Vagina (tissue), 2 donors: ENCODE measurements around the gene NMT1. TPM values are rescaled to one million over a fixed set of nuclear protein-coding genes. Genes with fewer than 3 reads are reported as not detected.
"Not testable (repeated sequence)": the region's sequence is repeated elsewhere in the genome, so short reads cannot be mapped to it uniquely, and the experiment has no call there.

Experiments used
- DNase-seq, 2 donors: peaks; one replicate each; pipeline ENCODE4 v3.0.0-alpha.2; 2017; ENCODE audit errors: extremely low spot score in 2 of 2
- H3K27ac ChIP-seq: fragments of 200-600 bp; sonication (generic); one replicate; pipeline ENCODE4 v1.5.1; 2019
- H3K27me3 ChIP-seq: fragments of 200-600 bp; sonication (generic); one replicate; pipeline ENCODE4 v1.5.1; 2019
- H3K36me3 ChIP-seq, 2 donors: fragments of 200-600 bp; sonication (generic); one replicate each; pipeline ENCODE4 v1.5.1; 2017 to 2019
- H3K4me1 ChIP-seq: fragments of 200-600 bp; sonication (generic); one replicate; pipeline ENCODE4 v1.5.1; 2019
- H3K4me3 ChIP-seq, 2 donors: fragments of 200-600 bp; sonication (generic); 1 replicate in 1 of 2; 2 replicates in 1 of 2; pipeline ENCODE4 v1.5.1; 2016 to 2019
- H3K9me3 ChIP-seq: fragments of 200-600 bp; sonication (generic); one replicate; pipeline ENCODE4 v1.5.1; 2019
- POLR2A ChIP-seq, 2 donors: fragments of 450-650 bp; IDR thresholded peaks; one replicate each; pipeline ENCODE4 v1.6.1; 2017; ENCODE audit warnings: antibody characterized with exemption in 2 of 2, mild to moderate bottlenecking in 2 of 2, moderate library complexity in 2 of 2
- POLR2AphosphoS5 ChIP-seq, 2 donors: sonication (generic); formaldehyde crosslinking; IDR thresholded peaks; one replicate each; pipeline ENCODE4 v1.9.0; 2017; ENCODE audit warnings: antibody characterized with exemption in 2 of 2, mild to moderate bottlenecking in 2 of 2, low read depth in 1 of 2; ENCODE audit not compliant: insufficient read depth in 1 of 2
- intact Hi-C: fragments of 100-400 bp; cut with DNase I; formaldehyde crosslinking; loops from one replicate; pipeline ENCODE4 v1.15.1; 2023
- total RNA-seq: library from RNA; depleted of rRNA; stranded (reverse); fragments of >200 nt; gene quantifications from one replicate; pipeline ENCODE4 v1.2.3, GENCODE V29; 2016
- TF ChIP-seq, protein P1 (sequence below), 3 experiments: fragments of 450-650 bp in 2 of 3; fragments of 200-600 bp in 1 of 3; sonication (generic) in 1 of 3; IDR thresholded peaks; one replicate each; pipeline ENCODE4 v1.5.1; 2017 to 2019; ENCODE audit warnings: antibody characterized with exemption in 3 of 3, mild to moderate bottlenecking in 2 of 3, moderate library complexity in 2 of 3

NMT1 gene
- total RNA-seq, 1 donor from 2014 or later, result 49.4 TPM

DNA sequence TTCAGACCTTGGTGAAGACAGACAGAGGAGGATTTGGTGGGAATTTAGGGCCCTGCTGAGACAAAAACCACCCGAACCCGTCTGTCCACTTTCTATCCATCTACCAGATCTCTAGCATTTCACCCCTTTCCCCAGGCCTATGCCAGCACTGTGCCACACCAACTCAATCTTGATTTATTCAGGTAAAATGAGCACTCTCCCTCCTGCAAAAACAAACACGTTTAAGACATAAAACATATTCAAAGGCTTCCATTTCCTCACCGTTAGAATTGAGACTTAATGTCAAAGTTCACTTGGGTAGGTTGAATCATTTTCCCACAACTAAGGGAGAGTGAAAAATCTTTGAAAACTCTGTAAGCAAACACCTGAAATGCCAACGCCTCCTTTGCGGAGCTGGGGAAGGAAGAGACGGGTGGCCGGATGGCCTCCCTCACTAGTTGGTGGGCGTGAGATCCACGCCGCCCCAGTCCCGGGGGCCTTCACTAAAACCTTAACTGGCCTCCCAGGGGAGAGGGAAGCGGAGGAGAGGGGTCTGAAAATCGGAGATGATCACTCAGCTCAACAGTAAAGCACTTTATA lies 10.5 kb upstream of the NMT1 start:
- Histone ChIP-seq H3K9me3 (no peaks in the 10 kb centered on the region), H3K27me3 (no peaks in the 10 kb centered on the region), H3K27ac (peak overlapping the region; percentile 95), H3K36me3 (no peaks in the 10 kb centered on the region), H3K4me3 (peak overlapping the region; percentile 69 to 73), H3K4me1 (peaks cover 45% of the 10 kb centered on the region)
- TF ChIP-seq POLR2AphosphoS5 (IDR thresholded peaks at IDR 0.05; ENCODE audit: insufficient read depth in 1 of 2, low read depth in 1 of 2) (no peak), POLR2A (IDR thresholded peaks at IDR 0.05) (no peak)
- TF ChIP-seq, protein P1, sequence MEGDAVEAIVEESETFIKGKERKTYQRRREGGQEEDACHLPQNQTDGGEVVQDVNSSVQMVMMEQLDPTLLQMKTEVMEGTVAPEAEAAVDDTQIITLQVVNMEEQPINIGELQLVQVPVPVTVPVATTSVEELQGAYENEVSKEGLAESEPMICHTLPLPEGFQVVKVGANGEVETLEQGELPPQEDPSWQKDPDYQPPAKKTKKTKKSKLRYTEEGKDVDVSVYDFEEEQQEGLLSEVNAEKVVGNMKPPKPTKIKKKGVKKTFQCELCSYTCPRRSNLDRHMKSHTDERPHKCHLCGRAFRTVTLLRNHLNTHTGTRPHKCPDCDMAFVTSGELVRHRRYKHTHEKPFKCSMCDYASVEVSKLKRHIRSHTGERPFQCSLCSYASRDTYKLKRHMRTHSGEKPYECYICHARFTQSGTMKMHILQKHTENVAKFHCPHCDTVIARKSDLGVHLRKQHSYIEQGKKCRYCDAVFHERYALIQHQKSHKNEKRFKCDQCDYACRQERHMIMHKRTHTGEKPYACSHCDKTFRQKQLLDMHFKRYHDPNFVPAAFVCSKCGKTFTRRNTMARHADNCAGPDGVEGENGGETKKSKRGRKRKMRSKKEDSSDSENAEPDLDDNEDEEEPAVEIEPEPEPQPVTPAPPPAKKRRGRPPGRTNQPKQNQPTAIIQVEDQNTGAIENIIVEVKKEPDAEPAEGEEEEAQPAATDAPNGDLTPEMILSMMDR (IDR thresholded peaks at IDR 0.05), result no peak
- DNase-seq, result no peak
- intact Hi-C loops, result loop anchor here (5.0 kb wide), 1 partner anchor 47 kb away; no protein-coding TSS in a partner anchor

DNA sequence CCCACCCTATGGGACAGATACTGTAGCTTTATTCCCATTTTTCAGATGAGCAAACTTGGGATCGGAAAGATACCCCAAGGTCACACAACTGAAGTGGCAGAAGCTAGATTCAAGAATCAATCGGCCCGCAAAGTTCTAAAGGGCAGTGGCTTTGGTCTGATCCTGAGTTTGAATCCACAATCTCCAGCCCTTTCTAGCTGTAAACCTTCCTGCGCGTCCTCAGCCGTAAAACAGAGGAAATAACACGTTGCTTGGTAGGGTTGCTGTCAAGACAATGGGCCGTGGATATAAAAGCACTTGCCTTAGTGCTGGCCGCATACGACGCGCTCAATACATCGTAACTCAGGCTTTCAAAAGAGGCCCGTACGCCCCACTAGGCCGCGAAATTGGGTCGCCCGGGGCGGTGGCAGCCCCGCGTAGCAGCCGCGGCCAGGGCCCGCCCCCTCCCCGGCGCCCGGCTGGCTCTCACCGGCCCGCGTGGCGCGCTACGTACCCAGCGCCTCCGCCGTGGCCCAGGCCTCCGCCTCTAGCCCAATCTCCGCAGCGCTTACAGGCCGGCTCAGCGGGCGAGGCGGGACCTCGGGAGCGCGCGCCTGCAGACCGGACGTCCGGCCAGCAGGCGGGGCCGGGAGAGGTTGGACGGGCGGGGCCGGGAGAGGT lies 9.9 kb upstream of the NMT1 start, which contains the start of gene DCAKD:
Gene DCAKD, minus strand, starts transcription at position 573 of the 660 bp plus-strand sequence. CDS start 16,747 bp downstream, outside the sequence.
- peaks cover 39% of the 10 kb centered on the region for H3K4me1 ChIP-seq
- intact Hi-C loops, result loop anchor here (5.0 kb wide), 1 partner anchor 46 kb away; no protein-coding TSS in a partner anchor
- TF ChIP-seq POLR2A (IDR thresholded peaks at IDR 0.05) (peak in 1 of 2 donors; percentile 74), POLR2AphosphoS5 (IDR thresholded peaks at IDR 0.05; ENCODE audit: insufficient read depth in 1 of 2, low read depth in 1 of 2) (peak in 1 of 2 donors; percentile 49)
- TF ChIP-seq, protein P1 (IDR thresholded peaks at IDR 0.05), result no peak
- no peaks in the 10 kb centered on the region for H3K9me3 ChIP-seq
- H3K4me3 ChIP-seq, result peak within 1 kb of the TSS; percentile 69 to 73
- H3K27me3 ChIP-seq, result no peaks in the 10 kb centered on the region
- DNase-seq, result no peak
- peak within 1 kb of the TSS; percentile 95 for H3K27ac ChIP-seq
- no peaks in the 10 kb centered on the region for H3K36me3 ChIP-seq

DNA sequence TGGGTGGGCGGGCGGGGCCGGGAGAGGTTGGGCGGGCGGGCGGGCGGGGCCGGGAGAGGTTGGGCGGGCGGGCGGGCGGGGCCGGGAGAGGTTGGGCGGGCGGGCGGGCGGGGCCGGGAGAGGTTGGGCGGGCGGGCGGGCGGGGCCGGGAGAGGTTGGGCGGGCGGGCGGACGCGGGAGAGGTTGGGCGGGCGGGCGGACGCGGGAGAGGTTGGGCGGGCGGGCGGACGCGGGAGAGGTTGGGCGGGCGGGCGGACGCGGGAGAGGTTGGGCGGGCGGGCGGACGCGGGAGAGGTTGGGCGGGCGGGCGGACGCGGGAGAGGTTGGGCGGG lies 9.4 kb upstream of the NMT1 start:
- H3K27me3 ChIP-seq, H3K36me3 ChIP-seq, H3K9me3 ChIP-seq, DNase-seq: not testable (repeated sequence)
- intact Hi-C loops, result loop anchor here (5.0 kb wide), 1 partner anchor 46 kb away; no protein-coding TSS in a partner anchor
- H3K4me1 ChIP-seq, result peaks cover 34% of the 10 kb centered on the region
- H3K27ac ChIP-seq, result peak overlapping the region; percentile 91
- peak overlapping the region; percentile 54 to 64 for H3K4me3 ChIP-seq

DNA sequence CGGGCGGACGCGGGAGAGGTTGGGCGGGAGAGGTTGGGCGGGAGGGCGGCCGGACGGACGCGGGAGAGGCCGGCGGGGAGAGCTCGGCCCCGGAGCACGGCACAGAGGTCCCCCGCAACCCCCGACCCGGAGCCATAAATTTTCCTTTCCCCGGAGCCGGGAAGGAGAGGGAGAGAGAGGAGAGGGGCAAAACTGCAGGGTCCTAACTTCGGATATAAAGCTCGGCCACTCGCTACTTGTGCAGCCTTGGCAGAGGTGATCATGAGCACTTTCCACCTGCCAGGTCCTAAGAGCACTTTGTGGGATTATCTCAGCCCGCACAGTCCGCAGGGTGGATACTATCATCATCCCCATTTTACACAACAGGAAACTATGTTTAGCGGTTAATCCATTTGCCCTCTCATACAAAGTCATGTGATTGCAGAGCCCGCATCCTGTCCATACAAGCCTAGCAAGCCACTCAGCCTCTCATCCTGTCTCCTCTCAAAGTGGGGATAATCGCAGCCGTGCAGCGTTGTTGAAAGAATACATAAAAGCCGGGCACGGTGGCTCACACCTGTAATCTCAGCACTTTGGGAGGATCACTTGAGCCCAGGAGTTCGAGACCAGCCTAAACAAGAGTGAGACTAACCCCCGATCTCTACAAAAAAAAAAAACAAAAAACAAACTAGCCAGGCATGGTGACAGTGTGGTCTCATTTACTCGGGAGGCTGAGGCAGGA lies 8.9 kb upstream of the NMT1 start:
- H3K4me1 ChIP-seq, result peaks cover 31% of the 10 kb centered on the region
- no peaks in the 10 kb centered on the region for H3K27me3 ChIP-seq
- TF ChIP-seq, protein P1 (IDR thresholded peaks at IDR 0.05), result no peak
- TF ChIP-seq POLR2A (IDR thresholded peaks at IDR 0.05), result peak in 1 of 2 donors; percentile 78
- peak in 1 of 2 donors; percentile 93 for TF ChIP-seq POLR2AphosphoS5 (IDR thresholded peaks at IDR 0.05; ENCODE audit: insufficient read depth in 1 of 2, low read depth in 1 of 2)
- DNase-seq, result no peak
- intact Hi-C loops, result loop anchor here (5.0 kb wide), 1 partner anchor 45 kb away; no protein-coding TSS in a partner anchor
- H3K4me3 ChIP-seq, result peak overlapping the region; percentile 54 to 64
- H3K36me3 ChIP-seq, result no peaks in the 10 kb centered on the region
- peak overlapping the region; percentile 91 for H3K27ac ChIP-seq
- H3K9me3 ChIP-seq, result no peaks in the 10 kb centered on the region

DNA sequence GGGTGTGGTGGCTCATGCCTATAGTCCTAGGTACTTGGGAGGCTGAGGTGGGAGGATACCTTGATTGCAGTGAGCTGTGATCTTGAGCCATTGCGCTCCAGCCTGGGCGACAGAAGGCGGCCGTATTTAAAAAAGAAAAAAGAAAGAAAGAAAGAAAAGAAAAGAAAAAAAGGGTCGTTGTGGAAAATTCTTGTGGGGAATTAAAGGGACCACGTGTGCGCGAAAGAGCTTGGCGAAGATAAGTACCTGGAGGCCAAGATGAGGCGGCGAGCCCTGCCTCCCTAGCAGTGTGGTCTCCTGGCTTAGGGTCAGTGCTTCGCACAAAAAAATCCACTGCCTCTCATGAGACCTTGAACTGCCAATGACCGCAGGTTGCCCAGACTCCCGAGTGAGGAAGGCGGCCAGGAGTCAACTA lies 728 bp upstream of the NMT1 start:
- DNase-seq, result no peak
- intact Hi-C loops, result no loop called here
- peaks cover 54% of the 10 kb centered on the region for H3K4me1 ChIP-seq

More for the DNA sequence above, 728 bp upstream of the NMT1 start:
- Histone ChIP-seq H3K9me3 (no peaks in the 10 kb centered on the region), H3K4me3 (peak overlapping the region; percentile 80 to 81), H3K36me3 (no peaks in the 10 kb centered on the region), H3K27me3 (no peaks in the 10 kb centered on the region), H3K27ac (peak overlapping the region; percentile 93)
- TF ChIP-seq POLR2A (IDR thresholded peaks at IDR 0.05) (no peak), POLR2AphosphoS5 (IDR thresholded peaks at IDR 0.05; ENCODE audit: insufficient read depth in 1 of 2, low read depth in 1 of 2) (no peak)
- TF ChIP-seq, protein P1 (IDR thresholded peaks at IDR 0.05), result no peak
